ENCODE measurements around the gene TERT.

DNA sequence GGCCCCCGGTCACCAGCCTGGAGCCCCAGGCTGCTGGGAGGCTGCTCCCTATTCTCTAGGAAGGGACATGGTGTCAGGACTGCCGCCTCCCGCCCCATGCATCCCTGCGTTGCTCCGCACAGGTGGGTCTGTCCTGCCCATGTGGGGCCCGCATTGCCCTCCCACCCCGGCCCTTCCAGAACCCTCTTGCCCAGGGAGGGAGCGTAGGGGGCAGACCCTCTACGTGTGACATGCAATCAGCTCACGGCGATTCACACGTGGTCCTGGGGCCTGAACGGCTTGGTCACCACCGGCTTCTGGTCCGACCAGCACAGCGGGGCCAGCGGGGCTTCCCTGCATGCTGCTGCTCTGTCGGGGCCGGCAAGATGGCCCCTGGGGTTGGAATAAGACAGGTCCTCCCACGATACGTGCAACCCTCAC lies 84.0 kb downstream of the TERT start:
- TF ChIP-seq POLR2AphosphoS5 (IDR thresholded peaks at IDR 0.05; ENCODE audit: low read depth, low read length) = no peak
- no peak for TF ChIP-seq TAF1 (IDR thresholded peaks at IDR 0.05; ENCODE audit: low read depth, low read length)
- no peak for TF ChIP-seq POLR2A (IDR thresholded peaks at IDR 0.05; ENCODE audit: low read depth, low read length)
- no peak for TF ChIP-seq POU2F2 (IDR thresholded peaks at IDR 0.05; ENCODE audit: low read depth, low read length)
- no peak for TF ChIP-seq SPI1 (IDR thresholded peaks at IDR 0.05; ENCODE audit: low read depth, low read length)
